AG04449 (cell line): ENCODE measurements around the gene FLT1.

Experiments used
- CTCF ChIA-PET: fragments of 350-600 bp; formaldehyde crosslinking; extraction: SDS; loops from one replicate; lab custom pipeline; 2021; ENCODE audit warnings: antibody characterized with exemption; lab: Yijun Ruan, JAX
- POLR2A ChIA-PET: fragments of 400-600, 350-600 bp; formaldehyde crosslinking; extraction: SDS; loops from one replicate; lab custom pipeline; 2020; ENCODE audit warnings: antibody characterized with exemption, inconsistent platforms; lab: Yijun Ruan, JAX
- DNase-seq: peaks from one replicate; pipeline ENCODE4 v3.0.0-alpha.2; 2010; ENCODE audit warnings: low read depth, low spot score
- H3K4me3 ChIP-seq: 2 replicates; pipeline ENCODE4 v1.5.1; 2011; ENCODE audit warnings: low read depth, mild to moderate bottlenecking, control low read depth, low read length
- CTCF ChIP-seq: IDR thresholded peaks from one replicate; pipeline ENCODE4 v1.5.1; 2011; ENCODE audit warnings: mild to moderate bottlenecking, moderate library complexity, low read length, control low read depth, inconsistent platforms; ENCODE audit not compliant: insufficient read depth; ENCODE audit errors: missing control alignments

Gene FLT1

GRCh38 chr13:28387740-28388501 lies 107.0 kb downstream of the FLT1 start:
- ChIA-PET POLR2A (no interaction called here), CTCF (interaction anchor here (1.1 to 1.6 kb wide), 2 partner anchors 8 to 12 kb away, joined by 3 read pairs; no protein-coding TSS in a partner anchor)
- no peak for TF ChIP-seq CTCF
- no peak for DNase-seq
- no peak overlapping the region for H3K4me3 ChIP-seq

GRCh38 chr13:28385362-28385761 lies 109.6 kb downstream of the FLT1 start:
- ChIA-PET POLR2A (no interaction called here), CTCF (no interaction called here)
- no peak overlapping the region for H3K4me3 ChIP-seq
- no peak for DNase-seq
- TF ChIP-seq CTCF = no peak

- ChIA-PET CTCF (no interaction called here), POLR2A (no interaction called here)
- no peak overlapping the region for H3K4me3 ChIP-seq
- DNase-seq = no peak
- TF ChIP-seq CTCF = no peak
Measured at GRCh38 chr13:28384789-28385188, 110.1 kb downstream of the FLT1 start.

GRCh38 chr13:28380319-28380718 lies 114.6 kb downstream of the FLT1 start:
- DNase-seq = no peak
- no peak for TF ChIP-seq CTCF
- no peak overlapping the region for H3K4me3 ChIP-seq
- ChIA-PET POLR2A (no interaction called here), CTCF (interaction anchor here (0.7 to 0.9 kb wide), 2 partner anchors 8 to 260 kb away, joined by 3 to 4 read pairs; no protein-coding TSS in a partner anchor)

GRCh38 chr13:28379371-28380083 lies 115.4 kb downstream of the FLT1 start:
- no peak for TF ChIP-seq CTCF
- H3K4me3 ChIP-seq = no peak overlapping the region
- no peak for DNase-seq
- POLR2A ChIA-PET = no interaction called here
- CTCF ChIA-PET = no interaction called here

- CTCF ChIA-PET = no interaction called here
Measured at GRCh38 chr13:28376604-28377003, 118.3 kb downstream of the FLT1 start.

More at GRCh38 chr13:28376604-28377003, 118.3 kb downstream of the FLT1 start:
- DNase-seq = no peak
- no peak for TF ChIP-seq CTCF
- POLR2A ChIA-PET = no interaction called here
- no peak overlapping the region for H3K4me3 ChIP-seq
